ENCODE measurements around the gene SCN5A.

GRCh38 chr3:38582316-38582715, 67.2 kb downstream of the SCN5A start:
- TF ChIP-seq ARNT (IDR thresholded peaks at IDR 0.05) (no peak), FOXA1 (IDR thresholded peaks at IDR 0.05) (no peak), BHLHE40 (IDR thresholded peaks at IDR 0.05; ENCODE audit: borderline replicate concordance) (no peak), L3MBTL2 (conservative IDR thresholded peaks at IDR 0.05) (no peak), ELF4 (IDR thresholded peaks at IDR 0.05) (no peak), NFRKB (IDR thresholded peaks at IDR 0.05) (no peak), SUZ12 (IDR thresholded peaks at IDR 0.05) (no peak), LEF1 (IDR thresholded peaks at IDR 0.05; ENCODE audit: borderline replicate concordance) (no peak), FOXK2 (IDR thresholded peaks at IDR 0.05) (no peak), TARDBP (IDR thresholded peaks at IDR 0.05) (no peak)
- TF ChIP-seq, protein P1, sequence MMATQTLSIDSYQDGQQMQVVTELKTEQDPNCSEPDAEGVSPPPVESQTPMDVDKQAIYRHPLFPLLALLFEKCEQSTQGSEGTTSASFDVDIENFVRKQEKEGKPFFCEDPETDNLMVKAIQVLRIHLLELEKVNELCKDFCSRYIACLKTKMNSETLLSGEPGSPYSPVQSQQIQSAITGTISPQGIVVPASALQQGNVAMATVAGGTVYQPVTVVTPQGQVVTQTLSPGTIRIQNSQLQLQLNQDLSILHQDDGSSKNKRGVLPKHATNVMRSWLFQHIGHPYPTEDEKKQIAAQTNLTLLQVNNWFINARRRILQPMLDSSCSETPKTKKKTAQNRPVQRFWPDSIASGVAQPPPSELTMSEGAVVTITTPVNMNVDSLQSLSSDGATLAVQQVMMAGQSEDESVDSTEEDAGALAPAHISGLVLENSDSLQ (IDR thresholded peaks at IDR 0.05) = no peak

All from HEK293T (cell line).